ENCODE data around the gene CTDNEP1.
A peak's percentile ranks its signal among the peaks of the same experiment; 100 is the strongest.

Gene CTDNEP1

DNA sequence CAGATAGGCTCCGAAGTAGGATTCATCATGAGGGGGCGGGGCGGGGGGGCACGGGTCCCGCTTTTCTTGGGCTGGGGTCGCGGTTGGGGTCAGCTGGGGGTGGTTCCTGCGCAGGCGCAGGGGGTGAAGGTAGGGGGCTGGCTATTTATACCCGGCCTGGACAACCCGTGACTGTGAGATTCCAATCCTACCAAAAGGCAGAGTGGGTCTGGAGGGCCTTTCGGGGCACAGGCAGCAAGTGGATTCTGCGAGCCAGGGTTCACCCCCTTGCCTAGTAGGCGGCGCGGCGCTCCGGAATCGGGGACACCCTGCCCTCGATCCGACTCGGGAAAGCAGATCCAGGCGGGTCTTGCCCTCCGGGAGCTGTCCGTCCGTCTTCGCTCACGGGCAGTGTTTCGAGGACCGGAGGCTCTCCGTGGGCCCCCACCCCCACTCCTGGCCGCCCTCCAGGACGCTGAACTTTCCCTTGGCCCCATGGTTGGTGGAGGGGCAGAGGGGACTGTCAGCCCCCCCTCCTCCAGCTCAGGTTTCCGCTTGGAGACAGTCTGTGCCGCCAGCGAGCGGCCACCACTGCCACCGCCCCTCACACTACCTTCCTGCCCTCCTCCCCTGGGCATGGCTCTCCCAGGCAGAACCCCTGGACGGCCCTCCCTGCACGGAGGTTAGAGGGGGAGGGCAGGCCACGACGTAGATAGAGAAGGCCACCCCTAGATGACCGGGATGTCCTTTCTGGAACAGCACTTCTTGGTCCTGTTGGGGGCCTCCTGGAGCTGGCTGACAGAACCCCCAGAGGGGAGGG is 30.6 kb upstream of the CTDNEP1 start:
- Histone ChIP-seq H3K4me2 (ENCODE audit: low read depth, low read length, poor library complexity, severe bottlenecking) (peak overlapping the region; percentile 54), H4K20me1 (ENCODE audit: low read depth, low read length) (no peaks in the 10 kb centered on the region), H3K4me3 (ENCODE audit: insufficient read depth, low read length, poor library complexity, severe bottlenecking) (peak overlapping the region; percentile 31), H3F3A (ENCODE audit: insufficient read depth) (peaks cover 4% of the 10 kb centered on the region; the same call in 1 of the 2 replicates), H3K27me3 (ENCODE audit: low read length) (no peaks in the 10 kb centered on the region), H3K9ac (ENCODE audit: low read length) (no peak overlapping the region), H3K27ac (ENCODE audit: low read depth, low read length) (no peak overlapping the region), H3K36me3 (ENCODE audit: low read length) (no peaks in the 10 kb centered on the region), H2AFZ (ENCODE audit: low read depth, low read length, severe bottlenecking) (no peak overlapping the region), H3K9me3 (ENCODE audit: insufficient read depth, low read length) (no peaks in the 10 kb centered on the region), H3K9me2 (replicated peaks; ENCODE audit: insufficient read depth, low read length) (no peaks in the 10 kb centered on the region), H3K79me2 (ENCODE audit: insufficient read depth, low read length) (no peaks in the 10 kb centered on the region)
- TF ChIP-seq, protein P1, sequence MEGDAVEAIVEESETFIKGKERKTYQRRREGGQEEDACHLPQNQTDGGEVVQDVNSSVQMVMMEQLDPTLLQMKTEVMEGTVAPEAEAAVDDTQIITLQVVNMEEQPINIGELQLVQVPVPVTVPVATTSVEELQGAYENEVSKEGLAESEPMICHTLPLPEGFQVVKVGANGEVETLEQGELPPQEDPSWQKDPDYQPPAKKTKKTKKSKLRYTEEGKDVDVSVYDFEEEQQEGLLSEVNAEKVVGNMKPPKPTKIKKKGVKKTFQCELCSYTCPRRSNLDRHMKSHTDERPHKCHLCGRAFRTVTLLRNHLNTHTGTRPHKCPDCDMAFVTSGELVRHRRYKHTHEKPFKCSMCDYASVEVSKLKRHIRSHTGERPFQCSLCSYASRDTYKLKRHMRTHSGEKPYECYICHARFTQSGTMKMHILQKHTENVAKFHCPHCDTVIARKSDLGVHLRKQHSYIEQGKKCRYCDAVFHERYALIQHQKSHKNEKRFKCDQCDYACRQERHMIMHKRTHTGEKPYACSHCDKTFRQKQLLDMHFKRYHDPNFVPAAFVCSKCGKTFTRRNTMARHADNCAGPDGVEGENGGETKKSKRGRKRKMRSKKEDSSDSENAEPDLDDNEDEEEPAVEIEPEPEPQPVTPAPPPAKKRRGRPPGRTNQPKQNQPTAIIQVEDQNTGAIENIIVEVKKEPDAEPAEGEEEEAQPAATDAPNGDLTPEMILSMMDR (IDR thresholded peaks at IDR 0.05; ENCODE audit: insufficient read depth, low read length, poor library complexity, severe bottlenecking) = no peak
- no peak for TF ChIP-seq EZH2phosphoT487 (conservative IDR thresholded peaks at IDR 0.05; ENCODE audit: low read length)

DNA sequence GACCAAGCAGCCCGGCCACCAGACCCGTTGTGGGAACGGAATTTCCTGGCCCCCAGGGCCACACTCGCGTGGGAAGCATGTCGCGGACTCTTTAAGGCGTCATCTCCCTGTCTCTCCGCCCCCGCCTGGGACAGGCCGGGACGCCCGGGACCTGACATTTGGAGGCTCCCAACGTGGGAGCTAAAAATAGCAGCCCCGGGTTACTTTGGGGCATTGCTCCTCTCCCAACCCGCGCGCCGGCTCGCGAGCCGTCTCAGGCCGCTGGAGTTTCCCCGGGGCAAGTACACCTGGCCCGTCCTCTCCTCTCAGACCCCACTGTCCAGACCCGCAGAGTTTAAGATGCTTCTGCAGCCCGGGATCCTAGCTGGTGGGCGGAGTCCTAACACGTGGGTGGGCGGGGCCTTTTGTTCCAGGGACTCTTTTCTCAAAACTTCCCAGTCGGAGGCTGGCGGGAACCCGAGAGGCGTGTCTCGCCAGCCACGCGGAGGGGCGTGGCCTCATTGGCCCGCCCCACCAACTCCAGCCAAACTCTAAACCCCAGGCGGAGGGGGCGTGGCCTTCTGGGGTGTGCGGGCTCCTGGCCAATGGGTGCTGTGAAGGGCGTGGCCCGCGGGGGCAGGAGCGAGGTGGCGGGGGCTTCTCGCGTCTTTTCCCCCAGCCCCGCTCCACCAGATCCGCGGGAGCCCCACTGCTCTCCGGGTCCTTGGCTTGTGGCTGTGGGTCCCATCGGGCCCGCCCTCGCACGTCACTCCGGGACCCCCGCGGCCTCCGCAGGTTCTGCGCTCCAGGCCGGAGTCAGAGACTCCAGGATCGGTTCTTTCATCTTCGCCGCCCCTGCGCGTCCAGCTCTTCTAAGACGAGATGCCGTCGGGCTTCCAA is 29.8 kb upstream of the CTDNEP1 start, which contains the start of gene SLC2A4:
TSS of gene SLC2A4 (plus strand) at position 645 of the 879 bp plus-strand sequence. CDS start at position 862, 217 bp downstream.
- H3K27ac ChIP-seq (ENCODE audit: low read depth, low read length) = no peak within 1 kb of the TSS
- peak within 1 kb of the TSS; percentile 54 for H3K4me2 ChIP-seq (ENCODE audit: low read depth, low read length, poor library complexity, severe bottlenecking)

DNA sequence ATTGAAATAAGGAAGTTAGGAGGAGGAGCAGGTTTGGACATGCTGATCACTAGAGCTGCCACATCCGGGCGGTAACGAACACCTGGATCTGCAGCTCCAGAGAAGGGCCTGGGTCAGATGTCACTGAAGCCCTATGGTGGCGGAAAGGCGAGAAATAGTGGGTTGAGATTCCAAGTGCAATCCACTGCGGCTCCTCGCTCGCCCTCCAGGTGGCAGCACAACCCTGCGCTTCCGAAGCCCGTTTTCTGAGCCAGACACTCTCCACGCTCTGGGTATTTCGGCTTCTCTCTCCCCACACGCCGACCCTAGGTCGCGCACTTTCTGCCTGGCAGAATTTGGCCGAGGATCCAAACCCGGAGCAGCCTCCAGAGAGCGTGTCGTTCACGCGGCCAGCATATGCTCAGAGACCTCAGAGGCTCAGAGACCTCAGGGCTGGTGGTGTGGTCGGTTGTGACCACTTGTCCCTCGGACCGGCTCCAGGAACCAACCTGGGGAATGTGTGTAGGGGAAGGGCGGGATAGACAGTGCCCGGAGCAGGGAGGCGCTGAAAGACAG is 29.1 kb upstream of the CTDNEP1 start:
- Histone ChIP-seq H3K9me3 (ENCODE audit: insufficient read depth, low read length) (no peaks in the 10 kb centered on the region), H3K27ac (ENCODE audit: low read depth, low read length) (no peak overlapping the region), H3K36me3 (ENCODE audit: low read length) (no peaks in the 10 kb centered on the region), H4K20me1 (ENCODE audit: low read depth, low read length) (no peaks in the 10 kb centered on the region), H3K9me2 (replicated peaks; ENCODE audit: insufficient read depth, low read length) (no peaks in the 10 kb centered on the region), H2AFZ (ENCODE audit: low read depth, low read length, severe bottlenecking) (no peak overlapping the region), H3K79me2 (ENCODE audit: insufficient read depth, low read length) (no peaks in the 10 kb centered on the region), H3K9ac (ENCODE audit: low read length) (no peak overlapping the region), H3K27me3 (ENCODE audit: low read length) (no peaks in the 10 kb centered on the region), H3K4me3 (ENCODE audit: insufficient read depth, low read length, poor library complexity, severe bottlenecking) (no peak overlapping the region), H3K4me2 (ENCODE audit: low read depth, low read length, poor library complexity, severe bottlenecking) (peak overlapping the region; percentile 54), H3F3A (ENCODE audit: insufficient read depth) (peaks cover 4% of the 10 kb centered on the region; the same call in 1 of the 2 replicates)
- TF ChIP-seq, protein P1 (IDR thresholded peaks at IDR 0.05; ENCODE audit: insufficient read depth, low read length, poor library complexity, severe bottlenecking) = no peak
- no peak; the same call in 1 of the 2 replicates for TF ChIP-seq EZH2phosphoT487 (conservative IDR thresholded peaks at IDR 0.05; ENCODE audit: low read length)

More for the DNA sequence above, 29.8 kb upstream of the CTDNEP1 start, which contains the start of gene SLC2A4:
- Histone ChIP-seq H3K9ac (ENCODE audit: low read length) (no peak within 1 kb of the TSS), H3F3A (ENCODE audit: insufficient read depth) (peaks cover 4% of the 10 kb centered on the region; the same call in 1 of the 2 replicates), H2AFZ (ENCODE audit: low read depth, low read length, severe bottlenecking) (no peak within 1 kb of the TSS), H3K36me3 (ENCODE audit: low read length) (no peaks in the 10 kb centered on the region), H3K9me3 (ENCODE audit: insufficient read depth, low read length) (no peaks in the 10 kb centered on the region), H3K4me3 (ENCODE audit: insufficient read depth, low read length, poor library complexity, severe bottlenecking) (peak within 1 kb of the TSS; percentile 31), H4K20me1 (ENCODE audit: low read depth, low read length) (no peaks in the 10 kb centered on the region), H3K27me3 (ENCODE audit: low read length) (no peaks in the 10 kb centered on the region), H3K79me2 (ENCODE audit: insufficient read depth, low read length) (no peaks in the 10 kb centered on the region), H3K9me2 (replicated peaks; ENCODE audit: insufficient read depth, low read length) (no peaks in the 10 kb centered on the region)
- no peak for TF ChIP-seq EZH2phosphoT487 (conservative IDR thresholded peaks at IDR 0.05; ENCODE audit: low read length)
- TF ChIP-seq, protein P1 (IDR thresholded peaks at IDR 0.05; ENCODE audit: insufficient read depth, low read length, poor library complexity, severe bottlenecking) = no peak
